ENCODE results near the gene ST6GALNAC6. TPM values are rescaled to one million over a fixed set of nuclear protein-coding genes. Genes with fewer than 3 reads are reported as not detected.
A peak's percentile ranks its signal among the peaks of the same experiment; 100 is the strongest.
"Not testable (repeated sequence)": the region's sequence is repeated elsewhere in the genome, so short reads cannot be mapped to it uniquely, and the experiment has no call there.

ST6GALNAC6 gene
- total RNA-seq, 1 donor from 2014 or later, result 49.4 TPM

DNA sequence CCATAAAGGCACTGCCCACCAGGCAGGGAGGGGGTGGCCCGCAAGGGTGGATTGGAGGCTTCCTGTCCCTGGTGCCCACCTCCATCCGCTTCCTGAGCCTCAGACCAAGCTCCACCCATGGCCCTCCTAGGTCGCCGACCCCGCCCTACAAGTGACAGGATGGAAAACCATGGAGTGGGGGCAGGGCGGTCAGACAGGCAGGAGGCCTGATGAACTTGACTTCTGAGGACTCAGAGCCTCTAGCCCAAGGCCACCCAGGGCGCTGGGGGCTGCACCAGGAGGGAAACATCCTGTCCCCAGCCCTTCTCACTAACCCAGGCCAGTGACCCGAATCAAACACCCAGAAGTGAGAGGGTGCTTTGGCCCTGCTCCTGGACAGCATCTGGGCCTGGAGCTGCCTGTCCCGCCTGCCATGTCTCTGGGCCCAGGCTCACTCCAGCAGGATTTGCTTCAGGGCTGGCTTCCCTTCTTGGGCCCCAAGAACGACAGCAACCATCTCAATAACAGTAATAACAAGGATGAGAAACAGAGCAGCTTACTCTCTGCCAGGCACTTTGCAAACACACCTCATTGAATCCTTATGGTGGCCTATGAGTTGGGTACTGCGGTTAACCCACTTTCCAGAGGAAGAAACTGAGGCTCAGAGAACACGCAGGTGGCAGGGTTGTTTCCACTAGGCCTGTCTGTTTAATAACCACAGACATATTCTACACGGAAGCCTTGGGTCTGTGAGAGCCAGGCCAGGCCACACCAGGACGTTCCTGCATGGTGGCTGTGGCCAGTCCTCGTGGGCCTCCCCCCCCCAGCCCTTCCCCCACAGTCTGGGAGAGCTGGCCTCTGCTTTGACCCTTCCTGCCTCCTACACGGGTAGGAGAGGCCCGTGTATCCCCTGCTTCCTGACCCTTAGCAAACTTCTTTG is 4.4 kb upstream of the ST6GALNAC6 start:
- intact Hi-C loops (cut with DNase I), result no loop called here
- DNase-seq (ENCODE audit: low spot score), result peak; percentile 86

DNA sequence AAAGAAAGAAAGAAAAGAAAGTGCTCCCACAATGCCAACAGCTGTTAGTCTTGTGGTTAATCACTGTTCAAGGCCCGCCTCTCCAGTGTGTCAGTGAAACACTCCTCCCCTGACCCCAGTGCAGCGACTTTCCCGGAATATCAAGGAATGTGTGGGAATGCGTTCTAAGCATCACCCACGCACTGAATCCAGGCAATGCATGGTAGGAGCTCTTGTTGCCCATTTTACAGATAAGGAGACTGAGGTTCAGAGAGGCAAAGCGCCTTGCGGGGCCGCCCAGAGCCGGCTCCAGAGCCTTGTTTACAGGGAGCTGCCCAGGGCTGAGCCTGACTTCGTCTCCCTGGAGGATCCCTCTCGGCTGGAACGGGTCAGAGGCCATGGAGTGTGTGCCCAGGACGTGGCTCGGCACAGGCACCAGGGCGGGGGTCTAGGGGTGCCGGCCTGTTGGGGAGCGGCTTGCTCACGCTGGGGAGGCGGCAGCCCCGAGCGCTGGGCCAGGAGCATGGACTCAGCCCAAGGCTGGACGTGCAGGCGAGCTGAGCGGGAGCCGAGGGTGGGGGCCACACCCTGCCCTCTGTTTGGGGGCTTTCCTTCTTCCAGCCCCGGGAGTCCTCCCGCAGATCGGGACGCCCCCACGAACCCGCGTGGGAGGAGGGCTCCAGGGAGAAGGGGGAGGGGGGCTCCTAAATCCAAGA is 823 bp downstream of the ST6GALNAC6 start:
- DNase-seq (ENCODE audit: low spot score), result no peak
- intact Hi-C loops (cut with DNase I), result loop anchor here (2.0 kb wide), 1 partner anchor 18 kb away; the partner anchor contains the start of gene ST6GALNAC4

DNA sequence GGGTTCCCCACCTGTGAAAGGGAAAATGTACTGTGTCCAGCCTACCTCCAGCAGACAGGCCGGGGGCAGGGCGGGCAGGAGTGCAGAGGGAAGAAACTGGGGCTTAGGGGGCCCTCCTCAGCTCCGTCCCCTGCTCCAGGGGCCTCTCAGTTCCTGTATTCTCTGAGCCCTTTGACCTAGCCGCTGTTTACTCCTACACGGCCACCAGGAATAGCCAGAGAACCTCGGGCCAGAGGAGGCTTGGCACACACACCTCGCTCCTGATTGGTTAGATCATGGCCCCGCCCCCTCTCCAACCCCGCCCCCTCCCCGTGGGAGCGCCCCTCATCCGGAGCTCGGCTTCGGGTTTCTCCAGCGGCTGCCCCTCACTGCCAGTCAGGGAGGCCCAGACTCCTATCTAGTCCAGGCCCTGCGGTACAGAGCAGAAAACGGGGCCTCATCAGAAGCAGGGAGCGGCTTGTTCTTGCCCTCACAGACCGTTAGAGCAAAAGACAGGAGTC is 2.2 kb downstream of the ST6GALNAC6 start:
- no peak for DNase-seq (ENCODE audit: low spot score)
- intact Hi-C loops (cut with DNase I), result loop anchor here (2.0 kb wide), 1 partner anchor 20 kb away; the partner anchor contains the start of gene AK1

DNA sequence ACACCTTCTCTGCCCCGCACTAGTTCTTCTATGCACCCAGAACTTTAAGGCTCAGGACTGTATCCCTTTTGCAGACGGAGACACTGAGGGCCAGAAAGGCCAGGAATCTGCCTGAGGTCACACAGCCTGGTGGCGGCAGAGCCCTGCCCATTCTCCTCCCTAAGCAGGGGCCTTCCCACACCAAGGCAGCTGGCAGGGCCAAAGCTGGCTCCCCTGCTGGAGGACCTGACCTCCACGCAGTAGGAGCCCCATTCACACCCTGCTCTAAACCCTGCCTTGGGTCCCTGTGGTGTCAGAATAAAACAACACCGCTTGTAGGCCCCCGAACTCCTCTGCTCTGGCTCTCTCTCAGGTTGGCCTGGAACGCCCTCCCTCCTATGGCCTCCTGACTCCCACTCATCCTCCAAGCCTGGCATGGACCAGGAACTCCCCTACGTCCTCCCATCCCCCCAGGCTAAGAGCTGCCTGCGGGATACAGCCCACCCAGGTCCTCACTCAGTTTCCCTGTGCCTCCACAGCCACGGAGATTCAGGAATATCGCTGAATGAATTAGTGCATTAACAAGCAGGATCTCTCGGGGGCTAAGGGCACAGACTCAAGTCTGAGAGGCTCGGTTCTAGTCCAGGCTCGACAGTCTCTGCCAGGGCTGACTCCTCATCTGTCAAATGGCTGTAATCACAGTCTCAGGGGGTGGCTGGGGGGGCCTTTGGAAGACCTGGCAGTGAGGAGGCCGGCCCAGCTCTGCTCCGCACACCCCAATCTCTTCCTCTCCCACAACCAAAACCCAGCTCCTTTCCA is 2.8 kb downstream of the ST6GALNAC6 start:
- no peak for DNase-seq (ENCODE audit: low spot score)
- intact Hi-C loops (cut with DNase I), result loop anchor here (2.0 kb wide), 1 partner anchor 20 kb away; the partner anchor contains the start of gene AK1

DNA sequence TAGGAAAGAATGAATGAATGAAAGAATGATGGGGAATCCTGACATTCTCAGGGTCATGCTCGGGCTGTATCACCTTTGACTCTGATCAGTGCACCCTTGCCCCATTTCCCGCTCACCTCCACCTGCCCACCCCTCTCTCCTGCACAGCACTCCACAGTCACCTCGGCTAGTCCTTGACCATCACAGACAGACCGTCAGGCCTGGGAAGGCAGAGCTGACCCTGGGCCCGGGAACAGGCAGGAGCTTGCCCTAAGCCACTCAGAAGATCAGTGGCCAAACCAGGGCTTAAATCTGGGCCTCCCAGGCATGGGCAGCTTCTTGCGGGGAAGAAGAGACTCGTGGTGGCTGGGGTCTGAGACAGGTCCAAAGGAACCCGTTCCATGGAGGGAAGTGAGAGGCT is 3.6 kb downstream of the ST6GALNAC6 start:
- intact Hi-C loops (cut with DNase I), result loop anchor here (2.0 kb wide), 1 partner anchor 19 kb away; the partner anchor contains the start of gene AK1

DNA sequence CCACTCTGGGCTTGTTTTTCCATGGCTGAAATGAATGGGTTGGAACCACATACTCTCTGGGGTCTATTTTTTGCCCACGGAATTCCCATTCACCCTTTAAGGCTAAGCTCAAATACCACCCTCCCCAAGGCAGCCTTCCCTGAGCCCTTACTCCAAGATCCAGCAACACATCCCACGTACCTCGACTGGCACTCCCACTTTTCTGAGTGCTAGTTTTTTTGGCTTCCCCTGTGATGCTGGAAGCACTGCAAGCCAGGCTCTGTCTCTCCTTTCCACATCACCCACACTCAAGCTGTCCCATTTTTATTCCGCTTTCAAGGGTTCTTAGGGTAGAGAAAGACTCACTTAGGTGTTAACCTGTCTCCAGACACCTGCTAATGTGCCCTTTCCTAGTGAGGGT is 6.0 kb downstream of the ST6GALNAC6 start:
- DNase-seq (ENCODE audit: low spot score), result no peak
- intact Hi-C loops (cut with DNase I), result no loop called here

More for the DNA sequence above, 3.6 kb downstream of the ST6GALNAC6 start:
- no peak for DNase-seq (ENCODE audit: low spot score)

DNA sequence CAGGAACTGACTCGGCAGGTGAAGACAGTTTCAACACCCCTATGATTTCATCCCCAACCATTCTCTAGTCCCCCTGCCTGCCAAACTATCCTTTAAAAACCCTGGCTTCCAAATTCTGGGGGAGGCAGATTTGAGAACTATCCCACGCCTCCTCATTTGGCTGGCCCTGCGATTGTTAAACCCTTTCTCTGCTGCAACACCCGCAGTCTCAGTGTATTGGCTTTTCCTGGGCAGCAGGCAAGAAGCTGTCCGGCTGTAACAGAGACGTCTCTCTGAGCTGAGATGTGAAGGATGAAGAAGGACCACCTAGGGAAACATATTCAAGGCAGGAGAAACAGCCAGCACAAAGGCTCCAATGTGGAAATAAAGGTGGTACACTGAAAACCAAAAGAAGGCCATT is 6.6 kb downstream of the ST6GALNAC6 start:
- DNase-seq (ENCODE audit: low spot score), result no peak
- intact Hi-C loops (cut with DNase I), result no loop called here

DNA sequence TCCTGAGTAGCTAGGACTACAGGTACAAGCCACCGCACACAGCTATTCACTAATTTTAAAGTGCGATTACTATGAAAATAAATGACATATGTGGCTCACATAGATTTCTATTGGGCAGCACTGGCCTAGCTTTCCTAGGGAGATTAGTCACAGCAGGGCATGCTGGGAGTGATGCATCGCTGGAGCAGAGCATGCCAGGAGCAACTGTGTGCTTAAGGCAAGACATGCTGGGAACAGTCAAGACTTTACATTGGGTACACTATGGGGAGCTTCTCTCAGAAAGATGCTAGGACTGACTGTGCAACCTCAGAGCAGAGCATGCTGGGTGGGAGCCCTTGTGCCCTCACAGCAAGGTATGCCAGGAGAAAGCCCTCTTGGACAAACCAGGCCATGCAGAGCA is 9.3 kb downstream of the ST6GALNAC6 start:
- no peak for DNase-seq (ENCODE audit: low spot score)
- intact Hi-C loops (cut with DNase I), result no loop called here

DNA sequence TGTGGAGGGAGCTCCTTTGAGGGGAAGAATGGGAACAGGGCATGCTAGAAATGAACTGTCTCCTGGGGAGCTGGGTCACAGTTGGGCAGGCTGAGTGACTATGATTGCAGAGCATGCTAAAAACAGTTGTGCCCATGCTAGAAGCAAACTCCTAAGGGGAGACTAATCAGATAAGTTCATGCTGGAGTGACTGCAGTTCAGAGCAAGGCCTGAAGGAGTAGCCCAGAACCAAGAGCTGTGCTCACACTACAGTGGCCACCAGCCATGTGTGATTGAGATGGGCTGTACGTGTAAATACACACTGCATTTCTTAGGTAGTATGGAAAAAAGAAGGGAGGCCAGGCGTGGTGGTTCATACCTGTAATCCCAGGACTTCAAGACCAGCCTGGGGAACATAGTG is 11.6 kb downstream of the ST6GALNAC6 start:
- intact Hi-C loops (cut with DNase I), result no loop called here
- DNase-seq (ENCODE audit: low spot score), result no peak

DNA sequence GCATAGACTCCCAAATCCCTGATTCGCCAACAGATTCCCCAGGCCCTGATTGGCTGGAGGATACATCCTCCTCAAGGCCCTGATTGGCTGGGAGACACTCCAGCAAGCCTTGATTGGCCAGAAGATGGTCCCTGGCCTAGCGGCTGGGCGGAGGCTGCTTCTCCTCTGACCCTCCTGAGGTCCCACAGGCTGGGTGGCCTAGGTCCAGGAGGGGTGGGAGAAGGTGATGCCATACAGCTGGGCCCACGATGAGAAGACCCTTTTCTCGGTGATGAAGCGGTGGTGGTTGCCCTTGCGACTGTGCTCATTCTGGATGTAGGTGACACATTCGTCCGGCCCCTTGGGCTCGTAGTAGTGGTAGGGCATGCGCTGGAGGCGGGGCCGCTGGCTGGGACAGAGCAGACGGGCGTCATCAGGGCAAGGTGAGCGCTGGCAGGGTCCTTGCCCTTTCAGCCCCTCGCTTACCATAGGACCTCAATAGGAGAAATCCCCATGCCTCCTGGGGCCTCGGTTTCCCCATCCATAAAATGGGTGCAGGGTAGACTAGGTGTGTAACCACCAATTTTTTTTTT is 12.9 kb downstream of the ST6GALNAC6 start:
- DNase-seq (ENCODE audit: low spot score), result no peak
- intact Hi-C loops (cut with DNase I), result no loop called here

DNA sequence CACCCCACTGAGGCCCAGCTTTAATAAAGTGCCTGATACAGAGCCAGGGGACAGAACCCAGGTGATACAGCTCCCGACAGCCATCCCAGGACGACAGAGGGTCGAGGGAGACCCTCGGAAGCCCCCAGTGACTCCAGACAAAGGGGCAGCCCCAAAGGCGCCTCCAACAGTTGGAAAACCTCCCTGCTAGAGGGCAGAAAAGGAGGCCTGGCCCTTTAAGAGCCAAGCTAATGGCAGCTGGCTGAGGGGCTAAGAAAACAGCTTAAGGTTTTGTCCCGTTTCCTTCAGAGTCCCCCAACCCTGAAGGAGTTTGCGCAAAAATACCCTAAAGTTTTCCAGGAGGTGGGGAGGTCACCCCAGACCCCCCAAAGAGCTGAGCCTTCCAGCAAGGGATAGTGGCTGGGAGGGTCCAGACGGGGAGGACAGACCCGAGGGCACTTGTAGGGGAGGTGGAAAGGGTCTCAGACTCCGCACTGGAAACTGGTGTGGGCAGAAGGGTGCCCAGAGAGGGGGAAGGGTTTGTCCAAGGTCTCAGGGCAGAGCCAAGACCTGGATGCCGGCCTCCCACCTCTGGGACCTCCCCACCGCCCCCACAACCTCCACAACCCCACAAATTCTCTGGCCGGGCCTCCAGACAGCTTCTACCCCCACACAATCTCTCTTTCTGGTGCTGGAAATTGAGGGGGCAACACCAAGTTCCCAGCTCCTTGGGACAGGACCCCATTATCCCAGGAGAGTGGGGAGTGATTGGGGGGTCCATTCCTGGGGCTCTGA is 13.7 kb downstream of the ST6GALNAC6 start:
- no peak for DNase-seq (ENCODE audit: low spot score)
- intact Hi-C loops (cut with DNase I), result no loop called here

DNA sequence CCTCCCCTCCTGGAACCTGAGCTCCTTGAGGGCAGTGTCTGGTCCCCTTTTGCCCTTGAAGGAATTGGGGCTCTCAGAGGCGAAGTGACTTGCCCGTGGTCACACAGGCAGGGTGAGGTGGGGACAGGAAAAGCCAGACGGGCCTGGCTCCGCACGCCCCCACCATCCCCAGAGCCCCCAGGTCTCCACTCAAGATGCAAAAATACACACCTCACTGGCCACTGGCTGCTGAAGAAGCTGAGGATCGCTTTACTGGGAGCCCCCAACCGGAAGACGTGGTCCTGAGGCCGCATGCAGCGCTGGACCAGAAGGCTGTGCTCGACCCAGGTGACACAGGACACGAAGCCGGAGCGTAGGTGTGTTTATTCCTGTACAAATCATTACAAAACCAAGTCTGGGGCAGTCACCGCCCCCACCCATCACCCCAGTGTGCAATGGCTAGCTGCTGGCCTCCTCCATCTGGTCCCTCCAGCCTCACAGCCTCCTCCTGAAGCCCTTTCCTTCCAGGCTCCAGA is 14.4 kb downstream of the ST6GALNAC6 start:
- intact Hi-C loops (cut with DNase I), result no loop called here
- DNase-seq (ENCODE audit: low spot score), result no peak

DNA sequence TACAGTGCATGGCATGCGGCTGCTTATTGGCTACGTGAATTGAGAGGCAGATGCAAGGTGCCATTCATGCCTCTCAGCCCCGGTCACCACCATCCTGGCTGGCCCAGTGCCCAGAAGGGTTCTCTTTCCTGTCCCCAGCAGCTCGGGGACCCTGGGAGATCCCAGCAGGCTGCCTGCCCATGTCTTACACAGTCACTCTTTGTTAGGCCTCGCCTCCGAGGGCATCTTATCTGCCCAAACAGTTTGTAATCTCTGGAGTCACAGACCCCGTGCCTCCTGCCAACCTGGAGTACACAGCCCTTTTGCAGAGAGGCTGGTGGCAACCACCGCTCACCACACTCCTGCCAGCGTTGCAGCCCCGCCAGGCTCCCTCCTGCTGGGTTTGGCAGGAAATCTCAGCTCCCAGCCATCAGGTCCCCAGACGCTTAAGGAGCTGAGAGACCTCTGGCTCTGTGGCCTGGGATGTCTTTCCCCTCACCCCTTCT is 14.9 kb downstream of the ST6GALNAC6 start:
- intact Hi-C loops (cut with DNase I), result no loop called here
- no peak for DNase-seq (ENCODE audit: low spot score)

DNA sequence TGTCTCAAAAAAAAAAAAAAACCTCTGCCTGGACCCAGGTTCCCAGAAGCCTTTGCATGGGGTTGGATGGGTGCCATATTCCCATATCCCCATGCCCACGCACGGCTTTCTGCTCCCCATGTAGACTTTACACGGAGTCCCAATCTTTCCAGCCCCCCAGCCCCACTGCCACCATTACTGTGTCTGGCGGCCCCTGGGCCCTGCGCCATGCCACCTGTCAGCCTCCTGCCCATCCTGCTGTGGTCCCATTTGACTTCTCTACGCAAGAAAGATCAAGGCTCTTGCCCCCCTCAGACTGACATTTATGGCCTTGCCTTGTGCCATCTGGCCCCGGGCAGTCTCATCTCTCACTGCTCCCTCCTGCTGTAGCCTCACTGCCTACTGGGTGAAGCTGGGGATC is 15.4 kb downstream of the ST6GALNAC6 start:
- no peak for DNase-seq (ENCODE audit: low spot score)
- intact Hi-C loops (cut with DNase I), result no loop called here

DNA sequence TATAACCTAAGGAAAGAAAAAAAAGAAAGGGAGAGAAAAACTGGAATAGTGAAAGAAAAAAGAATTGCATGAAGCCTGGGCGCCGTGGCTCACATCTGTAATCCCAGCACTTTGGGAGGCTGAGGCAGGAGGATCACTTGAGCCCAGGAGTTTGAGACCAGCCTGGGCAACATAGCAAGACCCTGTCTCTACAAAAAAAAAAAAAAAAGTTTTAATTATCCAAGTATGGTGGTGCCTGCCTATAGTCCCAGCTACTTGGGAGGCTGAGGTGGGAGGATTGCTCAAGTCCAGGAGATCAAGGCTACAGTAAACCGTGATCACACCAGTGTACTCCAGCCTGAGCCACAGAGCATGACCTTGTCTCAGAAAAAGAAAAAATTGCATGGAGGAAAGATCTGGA is 17.7 kb downstream of the ST6GALNAC6 start:
- intact Hi-C loops (cut with DNase I), result not testable (repeated sequence)

DNA sequence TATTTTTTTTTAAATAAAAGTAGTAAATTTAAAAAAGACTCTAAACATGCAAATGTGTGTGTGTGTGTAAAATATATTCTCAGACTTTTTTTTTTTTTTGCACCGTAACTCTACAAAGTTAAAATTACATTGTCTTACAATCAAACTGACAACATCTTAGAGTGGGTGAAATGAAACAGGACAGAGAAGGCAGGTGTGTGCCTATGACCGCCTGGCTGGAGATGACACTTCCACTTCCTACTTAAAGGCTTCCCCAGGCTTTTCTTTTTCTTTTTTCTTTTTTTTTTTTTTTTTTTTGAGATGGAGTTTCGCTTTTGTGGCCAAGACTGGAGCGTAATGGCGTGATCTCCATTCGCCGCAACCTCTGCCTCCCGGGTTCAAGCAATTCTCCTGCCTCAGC is 19.3 kb downstream of the ST6GALNAC6 start:
- intact Hi-C loops (cut with DNase I), result no loop called here
- DNase-seq (ENCODE audit: low spot score), result no peak

More for the DNA sequence above, 17.7 kb downstream of the ST6GALNAC6 start:
- not testable (repeated sequence) for DNase-seq (ENCODE audit: low spot score)

DNA sequence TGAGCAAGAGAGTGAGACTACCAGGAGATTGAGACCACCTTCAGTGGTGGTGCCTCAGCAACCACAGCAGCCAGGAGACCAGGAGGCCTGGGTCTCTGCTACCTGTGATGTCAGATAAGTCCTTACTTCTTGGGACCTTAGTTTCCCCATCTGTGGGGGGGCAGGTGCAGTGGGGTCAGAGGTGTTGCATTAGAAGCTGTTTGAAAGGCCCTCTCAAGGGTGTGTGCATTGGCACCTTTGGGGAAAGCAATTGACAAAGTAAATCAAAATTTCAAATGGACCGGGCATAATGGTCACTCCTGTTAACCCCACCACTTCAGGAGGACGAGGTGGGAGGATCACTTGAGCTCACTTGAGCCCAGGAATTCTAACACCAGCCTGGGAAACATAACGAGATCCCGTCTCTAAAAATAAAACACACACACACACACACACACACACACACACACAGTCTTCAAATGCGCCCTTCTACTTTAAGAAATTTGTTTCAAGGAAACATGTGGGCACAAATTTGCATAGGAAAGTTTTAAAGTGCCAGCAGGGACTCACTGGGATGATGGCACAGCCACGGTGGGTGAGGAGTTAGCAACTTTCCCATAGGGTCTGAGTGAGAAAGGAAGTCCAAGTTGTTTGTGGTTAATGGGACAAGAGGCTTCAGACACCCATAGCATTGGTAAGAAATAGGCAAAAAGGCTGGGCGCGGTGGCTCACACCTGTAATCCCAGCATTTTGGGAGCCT is 20.6 kb downstream of the ST6GALNAC6 start:
- no peak for DNase-seq (ENCODE audit: low spot score)
- intact Hi-C loops (cut with DNase I), result loop anchor here (5.0 kb wide), 1 partner anchor 38 kb away; the partner anchor contains the start of gene ST6GALNAC4
